Measurements from ENCODE around the gene ITIH5.

ITIH5 gene

GRCh38 chr10:7579681-7580080 lies 87.1 kb downstream of the ITIH5 start:
- DNase-seq = no peak

- no peak for DNase-seq
Observed at GRCh38 chr10:7577579-7577978, 89.2 kb downstream of the ITIH5 start.

GRCh38 chr10:7577176-7577575 lies 89.6 kb downstream of the ITIH5 start:
- DNase-seq = no peak

GRCh38 chr10:7576340-7576739 lies 90.4 kb downstream of the ITIH5 start:
- no peak for DNase-seq

DNA sequence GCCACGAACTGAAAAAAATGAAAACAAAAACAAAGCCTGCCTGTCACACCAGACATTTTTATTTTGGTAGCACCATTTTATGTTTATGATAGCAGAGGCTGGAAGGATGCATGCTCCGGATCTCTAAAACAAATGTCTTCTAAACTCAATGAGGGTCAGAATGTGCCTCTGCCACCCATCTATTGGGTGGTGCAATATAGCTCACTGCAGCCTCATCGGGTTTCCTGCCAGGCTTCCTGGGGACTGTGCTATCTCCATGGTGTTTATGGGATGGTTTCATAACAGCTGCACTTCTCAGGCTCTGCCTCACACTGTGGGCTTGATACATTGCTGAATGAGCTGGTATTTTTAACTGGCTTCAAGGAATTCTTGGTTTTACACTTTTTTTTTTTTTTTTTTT lies 94.4 kb downstream of the ITIH5 start:
- DNase-seq = no peak

DNA sequence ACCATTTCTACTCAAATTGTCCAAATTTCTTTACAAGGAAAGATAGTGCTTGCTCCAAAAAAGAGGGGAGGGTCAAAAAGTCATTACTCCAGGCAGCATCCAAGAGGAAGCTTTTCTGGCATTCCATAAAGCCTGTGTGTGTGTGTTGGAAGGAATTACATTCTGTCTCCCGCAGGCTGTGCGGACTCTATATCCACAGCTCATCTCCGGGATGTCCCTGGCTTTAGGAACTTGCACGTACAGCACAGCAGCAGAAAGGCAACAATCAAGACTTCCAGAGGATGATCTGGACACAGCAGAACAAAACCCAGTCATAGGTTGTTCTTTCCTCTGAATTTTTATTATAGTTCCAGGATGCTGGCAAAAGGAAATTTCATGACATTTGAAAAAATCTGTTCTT lies 94.8 kb downstream of the ITIH5 start:
- no peak for DNase-seq

GRCh38 chr10:7567911-7568620 lies 98.7 kb downstream of the ITIH5 start:
- no peak for DNase-seq

DNA sequence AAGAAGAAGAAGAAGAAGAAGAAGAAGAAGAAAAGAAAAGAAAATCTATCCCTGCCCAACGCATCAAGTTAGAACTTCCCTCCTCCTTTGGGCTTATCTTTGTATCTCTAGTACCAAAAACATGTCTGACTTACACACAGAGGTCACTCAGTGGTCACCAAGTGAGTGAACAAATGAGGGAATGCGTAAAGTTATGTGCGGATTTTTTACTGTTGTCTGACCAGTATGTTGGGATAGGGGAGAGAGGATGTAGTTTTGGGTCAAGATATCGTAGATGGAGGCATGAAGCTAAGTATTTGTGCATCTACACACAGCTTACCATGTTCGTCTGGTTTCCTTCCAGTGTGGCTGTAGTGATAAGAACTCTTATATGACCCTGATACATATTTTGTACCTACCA lies 99.9 kb downstream of the ITIH5 start:
- no peak for DNase-seq

- DNase-seq = no peak
Observed at GRCh38 chr10:7565871-7566270, 100.9 kb downstream of the ITIH5 start.

DNA sequence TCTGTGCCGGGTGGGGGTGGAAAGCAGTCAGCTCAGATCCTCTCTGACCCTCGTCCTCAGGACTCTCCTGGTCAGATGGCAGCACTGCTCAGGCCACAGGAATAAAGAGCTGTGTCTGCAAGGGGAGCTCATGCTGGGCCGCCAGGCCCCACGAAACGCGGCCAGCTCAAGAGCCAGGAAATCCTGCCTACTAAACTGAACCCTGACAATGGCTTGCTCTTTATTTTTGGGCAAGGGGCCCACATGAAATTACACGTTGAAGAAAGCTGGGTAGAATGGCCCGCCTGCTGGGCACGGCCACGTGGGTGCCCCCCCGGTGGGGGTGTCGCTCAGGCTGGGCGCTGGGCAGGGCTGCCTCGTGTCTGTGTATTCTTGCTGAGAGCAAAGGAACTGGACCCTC lies 103.0 kb downstream of the ITIH5 start:
- DNase-seq = no peak

- DNase-seq = no peak
Observed at GRCh38 chr10:7563368-7563767, 103.4 kb downstream of the ITIH5 start.

GRCh38 chr10:7561985-7562384 lies 104.8 kb downstream of the ITIH5 start:
- DNase-seq = no peak

DNA sequence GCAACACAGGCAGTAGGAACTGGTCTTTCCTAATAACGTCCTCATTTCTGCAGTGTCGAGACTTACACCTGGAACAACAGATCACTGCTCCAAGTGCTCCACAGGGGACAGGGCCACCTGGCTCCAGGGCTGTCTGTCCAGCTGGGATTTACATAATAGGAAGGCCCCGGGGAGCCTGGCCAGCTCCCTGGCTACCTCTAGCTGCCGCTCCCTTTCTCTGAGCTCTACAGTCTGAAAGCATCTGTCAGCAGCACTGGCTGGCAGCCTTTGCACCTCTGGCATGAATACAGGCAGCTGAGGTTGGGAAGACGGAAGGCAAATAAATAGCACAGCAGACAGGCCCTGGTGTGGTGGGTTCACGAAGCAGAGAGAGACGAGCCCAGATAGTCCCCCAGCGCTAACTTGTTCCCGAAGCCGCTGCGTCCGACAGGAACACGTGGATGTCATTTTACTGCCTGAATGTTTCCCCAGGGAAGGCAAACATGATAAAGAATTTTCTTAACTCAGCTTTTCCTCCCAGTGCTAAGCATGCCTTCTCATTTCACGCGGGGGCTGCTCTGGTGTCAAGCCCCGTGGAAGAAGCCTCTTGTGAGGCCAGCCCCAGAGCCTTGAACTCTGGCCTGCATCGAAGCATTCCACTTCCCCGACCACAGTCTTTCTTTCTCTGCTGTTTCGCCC lies 105.4 kb downstream of the ITIH5 start:
- peak; percentile 30 for DNase-seq

- no peak for DNase-seq
Observed at GRCh38 chr10:7560519-7560918, 106.2 kb downstream of the ITIH5 start.

- DNase-seq = no peak
Observed at GRCh38 chr10:7559386-7559785, 107.4 kb downstream of the ITIH5 start.

- no peak for DNase-seq
Observed at GRCh38 chr10:7558036-7558435, 108.7 kb downstream of the ITIH5 start.

DNA sequence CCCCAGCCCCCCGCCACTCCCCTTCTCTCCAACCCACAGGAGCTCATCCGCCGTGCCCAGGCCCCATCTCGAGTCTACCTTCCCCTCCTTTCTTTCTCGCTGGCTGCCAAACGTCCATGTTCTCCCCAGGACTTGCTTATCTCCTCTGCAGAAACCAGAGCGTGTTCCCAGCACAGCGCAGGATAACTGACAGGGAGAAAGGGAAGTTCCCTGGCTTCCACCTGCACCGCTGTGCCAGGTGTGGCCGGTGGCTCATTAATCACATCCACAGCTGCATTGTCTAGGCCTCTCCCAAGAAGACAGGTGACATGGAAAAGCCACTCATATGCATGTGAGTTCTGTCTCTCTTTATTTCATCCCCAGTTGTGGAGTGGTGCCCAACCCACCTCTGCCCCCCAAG lies 113.2 kb downstream of the ITIH5 start:
- no peak for DNase-seq

DNA sequence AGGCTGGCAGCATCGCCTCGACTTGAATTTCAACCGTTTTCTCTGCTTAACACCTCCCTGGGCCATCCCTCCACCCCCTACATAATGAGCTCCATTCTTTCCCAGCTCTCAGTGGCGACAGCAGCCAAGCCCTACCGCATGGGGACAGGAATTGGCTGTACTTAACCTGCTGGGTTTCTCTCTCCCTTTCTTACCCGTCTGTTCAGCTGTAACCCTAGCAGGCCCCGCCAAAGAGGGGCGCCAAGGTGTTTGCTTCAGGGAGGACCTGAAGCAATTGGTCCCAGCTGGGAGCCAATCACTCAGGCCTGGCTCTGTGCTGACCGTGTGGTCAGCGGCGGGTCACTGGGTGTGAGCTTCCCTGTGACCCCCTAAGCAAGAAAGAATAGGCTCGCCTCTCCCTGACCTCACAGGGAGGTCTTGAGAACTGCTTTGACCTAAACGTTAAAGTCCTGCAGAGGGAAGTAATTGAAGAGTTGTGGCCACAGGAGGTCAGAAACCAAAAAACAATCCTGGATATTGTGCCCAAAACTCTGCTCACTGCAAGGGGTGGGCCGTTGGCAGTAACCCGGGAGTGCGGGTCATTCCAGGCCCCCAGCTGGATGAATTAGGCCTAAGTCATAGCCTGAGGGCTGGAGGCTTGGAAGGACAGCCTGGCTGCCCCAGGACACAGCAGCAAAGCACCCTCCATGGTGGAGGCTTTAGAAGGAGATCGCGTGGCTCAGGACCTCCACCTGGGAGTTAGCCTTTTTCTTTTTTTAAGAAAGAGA lies 114.6 kb downstream of the ITIH5 start:
- no peak for DNase-seq

DNA sequence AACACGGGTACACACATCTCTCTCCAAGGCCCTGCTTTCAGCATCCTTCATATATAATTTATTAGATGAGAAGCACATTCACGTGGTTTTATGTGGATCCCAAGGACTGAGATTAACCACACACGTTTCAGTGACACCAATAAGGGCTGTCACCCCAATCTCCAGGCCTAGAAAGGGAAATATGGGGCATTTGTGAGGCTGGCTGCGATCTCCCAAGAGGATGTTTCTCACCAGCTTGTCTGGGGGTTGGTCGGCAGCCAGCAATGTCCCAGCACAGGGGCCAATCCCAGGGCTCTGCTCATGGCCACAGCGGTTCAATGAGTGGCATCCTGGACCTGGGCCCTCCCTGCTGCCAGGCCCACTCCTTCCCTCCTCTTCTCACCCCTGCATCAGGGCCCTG lies 115.5 kb downstream of the ITIH5 start:
- DNase-seq = no peak

GRCh38 chr10:7550013-7550412 lies 116.8 kb downstream of the ITIH5 start:
- DNase-seq = no peak

DNA sequence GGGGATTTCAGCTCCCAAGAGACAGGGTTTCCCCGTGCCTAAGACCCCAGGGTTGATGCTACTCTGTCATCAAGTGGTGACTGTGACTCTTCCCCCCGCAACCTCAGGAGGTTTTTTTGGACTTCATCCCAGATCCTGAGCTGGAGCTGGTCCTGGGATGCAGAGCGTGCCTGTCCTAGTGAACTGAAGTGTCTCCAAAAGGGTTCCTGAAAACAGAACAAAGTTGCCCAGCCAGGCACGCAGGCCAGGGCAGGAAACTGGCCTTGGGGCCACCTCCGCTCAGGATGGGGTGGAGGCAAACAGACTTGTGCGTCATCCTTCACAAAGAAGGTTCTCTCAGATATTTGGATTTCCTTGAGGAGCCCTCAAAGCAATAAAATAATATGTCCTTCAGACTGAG lies 118.9 kb downstream of the ITIH5 start:
- no peak for DNase-seq

DNA sequence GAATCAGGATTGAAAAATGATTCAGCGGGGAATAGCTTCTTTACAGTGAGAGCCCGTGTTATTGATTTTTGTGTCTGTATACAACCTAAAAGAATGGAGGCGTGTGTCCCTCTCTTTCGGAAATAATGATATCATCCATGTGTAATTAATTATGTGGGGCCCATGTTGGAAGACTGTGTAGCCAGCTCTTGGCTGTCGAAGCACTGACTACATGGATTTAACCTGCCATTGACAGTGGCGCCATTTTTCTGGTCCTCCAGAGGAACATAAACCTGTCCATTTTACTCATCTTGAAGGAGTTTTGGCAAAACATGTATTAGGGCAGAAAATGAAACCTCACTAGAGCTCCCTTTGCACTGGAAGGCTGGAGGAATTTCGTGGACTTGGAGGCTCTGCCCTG lies 119.6 kb downstream of the ITIH5 start:
- no peak for DNase-seq

GRCh38 chr10:7546385-7546967 lies 120.3 kb downstream of the ITIH5 start:
- DNase-seq = no peak

DNA sequence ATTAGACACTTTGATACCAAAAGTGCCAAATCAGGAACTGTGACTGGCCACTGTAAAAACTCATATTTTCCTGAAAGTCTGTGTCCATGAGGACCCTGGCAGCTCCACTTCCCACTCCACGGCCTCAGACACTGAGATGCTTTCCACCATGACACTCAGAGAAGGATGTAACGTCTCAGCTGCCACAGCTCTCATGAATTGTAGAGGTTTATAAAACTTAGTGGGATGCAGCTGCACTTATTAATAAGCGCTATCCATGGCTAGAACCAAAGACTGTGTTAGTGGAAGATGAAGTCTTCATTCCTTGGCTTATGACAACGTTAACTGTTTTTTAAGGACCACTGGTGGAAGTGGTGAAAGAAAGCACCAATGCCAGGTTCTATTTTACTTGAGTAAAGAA lies 121.0 kb downstream of the ITIH5 start:
- DNase-seq = no peak
